Thyroid gland (tissue), 4 donors: ENCODE measurements around the gene PSMB8. TPM values are rescaled to one million over a fixed set of nuclear protein-coding genes. Genes with fewer than 3 reads are reported as not detected.
"Not testable (repeated sequence)": the region's sequence is repeated elsewhere in the genome, so short reads cannot be mapped to it uniquely, and the experiment has no call there.

Experiments used
- DNase-seq, 2 donors: peaks; one replicate each; pipeline ENCODE4 v3.0.0-alpha.2; 2019
- H3K27ac ChIP-seq, 3 donors: fragments of 200-600 bp; sonication (generic); 1 replicate in 2 of 3; 2 replicates in 1 of 3; pipeline ENCODE4 v1.5.1; 2016 to 2019; ENCODE audit warnings: mild to moderate bottlenecking in 1 of 3, moderate library complexity in 1 of 3
- H3K27me3 ChIP-seq: fragments of 200-600 bp; sonication (generic); one replicate; pipeline ENCODE4 v1.5.1; 2019
- H3K36me3 ChIP-seq, 2 donors: fragments of 200-600 bp; sonication (generic); one replicate each; pipeline ENCODE4 v1.5.1; 2016 to 2019
- H3K4me1 ChIP-seq, 2 donors: fragments of 200-600 bp; sonication (generic); one replicate each; pipeline ENCODE4 v1.5.1; 2017 to 2019
- H3K4me3 ChIP-seq, 3 donors: fragments of 200-600 bp; sonication (generic); replicated peaks in 1 of 3; 1 replicate in 2 of 3; 2 replicates in 1 of 3; pipeline ENCODE4 v1.5.1; 2016; ENCODE audit warnings: mild to moderate bottlenecking in 1 of 3
- H3K9me3 ChIP-seq: fragments of 200-600 bp; sonication (generic); one replicate; pipeline ENCODE4 v1.5.1; 2017
- CTCF ChIP-seq, 6 experiments: fragments of 200-600 bp in 3 of 6; fragments of 450-650 bp in 3 of 6; sonication (generic) in 3 of 6; IDR thresholded peaks; one replicate each; pipeline ENCODE4 v1.5.1; 2016 to 2019; ENCODE audit warnings: antibody characterized with exemption in 6 of 6, mild to moderate bottlenecking in 2 of 6, inconsistent platforms in 1 of 6, moderate library complexity in 1 of 6
- POLR2A ChIP-seq, 2 donors: fragments of 450-650 bp; IDR thresholded peaks; one replicate each; pipeline ENCODE4 v1.6.1; 2017; ENCODE audit warnings: antibody characterized with exemption in 2 of 2, mild to moderate bottlenecking in 2 of 2, moderate library complexity in 1 of 2
- WGBS, 2 donors: methylation state at CpG; one replicate each; pipeline ENCODE4 v1.1.5; 2017; 5-methylcytosine and 5-hydroxymethylcytosine counted together
- intact Hi-C: fragments of 100-400 bp; cut with DNase I; formaldehyde crosslinking; loops from one replicate; pipeline ENCODE4 v1.15.1; 2023
- total RNA-seq, 4 donors: library from RNA; depleted of rRNA; stranded (reverse); fragments of >200 nt; gene quantifications; one replicate each; pipeline ENCODE4 v1.2.3, GENCODE V29; 2016

The PSMB8 gene
- total RNA-seq, 4 donors from 2014 or later: 27.1 to 46.1 (median 36.3) TPM

DNA sequence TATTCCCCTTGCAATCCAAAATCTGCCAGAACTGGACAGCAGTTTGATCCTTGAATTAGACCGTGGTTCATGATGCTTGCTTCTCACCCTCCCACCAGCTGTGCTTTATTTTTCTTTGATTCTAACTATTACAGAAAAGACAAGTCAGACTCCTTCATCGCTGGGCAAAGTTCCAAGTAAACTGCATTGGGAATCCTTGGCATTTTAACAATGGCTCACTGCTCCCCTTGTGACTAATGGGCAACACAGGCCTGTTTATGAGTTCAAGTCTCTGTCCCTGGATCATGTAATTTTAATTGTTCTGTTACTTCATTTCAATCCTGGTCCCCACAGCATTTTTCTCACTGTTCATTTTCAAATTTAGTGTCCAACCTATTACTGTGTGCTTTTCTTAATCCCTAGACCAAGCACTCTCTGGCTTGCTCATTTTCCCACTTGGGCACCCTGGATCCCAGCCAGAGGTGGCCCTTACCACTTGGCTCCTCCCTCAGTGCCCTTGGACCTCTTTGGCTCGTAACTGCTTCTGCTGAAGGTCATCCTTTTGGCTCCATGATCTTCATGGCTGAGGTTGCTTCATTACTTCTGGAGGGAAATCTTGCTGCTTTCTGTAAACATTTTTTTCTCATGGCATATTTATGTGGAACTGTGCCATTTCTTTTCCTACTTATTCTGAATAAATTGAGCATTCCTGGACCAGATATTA, 43.0 kb upstream of the PSMB8 start:
- no peaks in the 10 kb centered on the region for H3K27me3 ChIP-seq
- H3K36me3 ChIP-seq: no peaks in the 10 kb centered on the region
- H3K27ac ChIP-seq: peak overlapping the region in 2 of 3 donors; percentile 43 to 44
- 34 to 38% methylated on average over 3 of the region's 3 CpGs for WGBS, 2 donors
- H3K4me3 ChIP-seq: no peak overlapping the region
- peak; percentile 45 to 47 for DNase-seq
- H3K9me3 ChIP-seq: no peaks in the 10 kb centered on the region
- TF ChIP-seq POLR2A (IDR thresholded peaks at IDR 0.05) (no peak), CTCF (IDR thresholded peaks at IDR 0.05) (no peak)
- peaks cover 0 to 9% of the 10 kb centered on the region in 2 donors for H3K4me1 ChIP-seq
- intact Hi-C loops: loop anchor here (5.0 kb wide), 1 partner anchor 100 kb away; no protein-coding TSS in a partner anchor

DNA sequence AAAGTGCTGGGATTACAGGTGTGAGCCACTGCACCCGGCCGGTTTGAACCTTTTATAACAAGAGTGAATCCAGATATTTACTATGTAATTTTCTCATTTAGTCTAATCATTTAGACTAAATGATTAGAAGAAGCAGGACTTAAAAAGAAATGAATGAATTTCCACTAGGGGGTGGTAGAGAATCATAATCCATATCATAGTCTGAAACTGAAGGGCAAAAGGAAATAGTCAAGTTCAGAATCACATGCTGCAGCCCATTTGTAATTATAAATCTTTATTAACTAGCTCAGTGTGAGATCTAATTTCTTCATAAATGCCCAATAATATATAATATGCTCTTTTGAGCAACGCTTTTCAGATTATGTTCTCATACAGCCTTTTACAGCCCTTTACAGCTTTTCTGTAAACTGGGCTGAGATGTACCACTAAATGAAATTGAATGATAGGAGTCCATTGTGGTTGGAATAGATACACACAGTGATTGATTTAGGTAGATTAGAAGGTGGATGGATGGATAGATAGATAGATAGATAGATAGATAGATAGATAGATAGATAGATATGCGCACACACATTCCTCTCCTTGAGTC, 41.9 kb upstream of the PSMB8 start:
- Histone ChIP-seq H3K9me3 (no peaks in the 10 kb centered on the region), H3K36me3 (no peaks in the 10 kb centered on the region), H3K27me3 (no peaks in the 10 kb centered on the region), H3K27ac (no peak overlapping the region), H3K4me1 (peaks cover 0 to 9% of the 10 kb centered on the region in 2 donors), H3K4me3 (no peak overlapping the region)
- DNase-seq: no peak
- WGBS, 2 donors: 50 to 54% methylated on average over 4 of the region's 4 CpGs
- intact Hi-C loops: loop anchor here (2.0 to 5.0 kb wide), 2 partner anchors 63 to 102 kb away; no protein-coding TSS in a partner anchor
- TF ChIP-seq POLR2A (IDR thresholded peaks at IDR 0.05) (no peak), CTCF (IDR thresholded peaks at IDR 0.05) (peak in 5 of 6 experiments; percentile 45 to 90 (median 62))

GRCh38 chr6:32883789-32884188, 39.9 kb upstream of the PSMB8 start:
- Histone ChIP-seq H3K27me3 (no peaks in the 10 kb centered on the region), H3K36me3 (no peaks in the 10 kb centered on the region), H3K4me1 (peaks cover 0 to 9% of the 10 kb centered on the region in 2 donors), H3K9me3 (no peaks in the 10 kb centered on the region), H3K27ac (no peak overlapping the region), H3K4me3 (no peak overlapping the region)
- TF ChIP-seq CTCF (IDR thresholded peaks at IDR 0.05): no peak
- no peak for TF ChIP-seq POLR2A (IDR thresholded peaks at IDR 0.05)
- 10 to 27% methylated on average over 5 of the region's 5 CpGs for WGBS, 2 donors
- DNase-seq: peak; percentile 15
- intact Hi-C loops: loop anchor here (2.0 kb wide), 1 partner anchor 65 kb away; no protein-coding TSS in a partner anchor

- no peak for DNase-seq
- TF ChIP-seq POLR2A (IDR thresholded peaks at IDR 0.05) (no peak), CTCF (IDR thresholded peaks at IDR 0.05) (no peak)
- 27 to 86% methylated on average over 1 of the region's 1 CpG for WGBS, 2 donors
- H3K27ac ChIP-seq: no peak overlapping the region
- H3K4me3 ChIP-seq: no peak overlapping the region
- H3K36me3 ChIP-seq: no peaks in the 10 kb centered on the region
- peaks cover 0 to 9% of the 10 kb centered on the region in 2 donors for H3K4me1 ChIP-seq
- H3K27me3 ChIP-seq: no peaks in the 10 kb centered on the region
- intact Hi-C loops: no loop called here
- no peaks in the 10 kb centered on the region for H3K9me3 ChIP-seq
Measured at GRCh38 chr6:32882879-32883250, 39.0 kb upstream of the PSMB8 start.

- intact Hi-C loops, H3K4me3 ChIP-seq, DNase-seq, H3K4me1 ChIP-seq, H3K36me3 ChIP-seq, H3K9me3 ChIP-seq, H3K27me3 ChIP-seq, H3K27ac ChIP-seq: not testable (repeated sequence)
- 86 to 99% methylated on average over 3 of the region's 3 CpGs for WGBS, 2 donors
Measured at GRCh38 chr6:32880962-32881361, 37.1 kb upstream of the PSMB8 start.
